Posterior cingulate gyrus (tissue), 11 donors: ENCODE measurements around the gene PARVG.

Source experiments
- DNase-seq, 10 donors: peaks; one replicate each; pipeline versions ENCODE4 v3.0.0 to v3.0.0-alpha.2; 2020 to 2021; ENCODE audit warnings: mixed read lengths in 3 of 10
- intact Hi-C: fragments of 100-400 bp; cut with DNase I; formaldehyde crosslinking; loops from one replicate; pipeline ENCODE4 v1.15.1; 2023

The PARVG gene

DNA sequence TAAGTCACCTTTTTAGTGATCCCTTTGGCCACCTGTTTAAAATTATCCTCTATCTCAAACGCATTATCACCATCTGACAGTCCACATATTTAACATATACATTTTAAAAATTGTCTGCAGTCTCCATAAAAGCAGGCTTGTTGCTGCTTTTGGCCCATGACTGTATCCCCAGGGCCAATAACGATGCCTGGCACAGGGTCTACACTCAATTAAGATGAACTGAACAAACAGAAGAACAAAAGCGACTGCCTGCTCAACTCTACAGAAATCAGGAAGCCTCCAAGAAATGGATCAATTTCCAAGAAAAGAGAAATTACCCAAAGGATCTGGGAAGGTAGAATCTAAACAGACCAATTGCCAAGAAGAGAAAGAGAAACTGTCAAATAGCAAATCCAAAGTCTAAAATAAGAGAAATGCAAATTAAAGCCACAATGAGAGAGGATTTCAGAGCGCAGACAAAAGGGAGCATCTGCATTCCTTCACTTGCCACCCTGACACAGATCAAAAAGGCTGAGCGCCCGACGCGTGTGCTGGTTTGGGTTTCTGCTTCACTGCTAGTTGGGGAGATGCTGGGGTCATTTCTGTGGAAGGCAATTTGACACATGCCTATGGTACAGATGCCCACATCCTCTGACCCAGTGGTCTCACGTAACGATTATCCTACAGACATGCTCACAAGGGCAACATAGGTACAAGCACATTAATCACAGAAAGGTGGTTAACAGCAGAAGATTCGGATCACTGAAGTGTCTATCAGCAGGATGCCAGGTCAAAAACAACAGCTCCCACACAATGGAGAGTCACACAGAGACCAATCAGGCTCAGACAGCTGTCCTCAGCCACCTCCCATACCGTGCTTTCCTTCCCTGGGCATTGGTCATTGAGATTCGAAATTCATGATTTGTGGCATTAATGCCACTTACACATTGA is 76.1 kb downstream of the PARVG start:
- intact Hi-C loops = no loop called here

More for the DNA sequence above, 76.1 kb downstream of the PARVG start:
- DNase-seq = no peak
